ENCODE measurements around the gene SORCS2. TPM values are rescaled to one million over a fixed set of nuclear protein-coding genes. Genes with fewer than 3 reads are reported as not detected.

Gene SORCS2
- polyA plus RNA-seq, 1 donor (not counting 4 experiments of a cell fraction or from before 2014, with no cell fraction given) = 0.09 TPM

DNA sequence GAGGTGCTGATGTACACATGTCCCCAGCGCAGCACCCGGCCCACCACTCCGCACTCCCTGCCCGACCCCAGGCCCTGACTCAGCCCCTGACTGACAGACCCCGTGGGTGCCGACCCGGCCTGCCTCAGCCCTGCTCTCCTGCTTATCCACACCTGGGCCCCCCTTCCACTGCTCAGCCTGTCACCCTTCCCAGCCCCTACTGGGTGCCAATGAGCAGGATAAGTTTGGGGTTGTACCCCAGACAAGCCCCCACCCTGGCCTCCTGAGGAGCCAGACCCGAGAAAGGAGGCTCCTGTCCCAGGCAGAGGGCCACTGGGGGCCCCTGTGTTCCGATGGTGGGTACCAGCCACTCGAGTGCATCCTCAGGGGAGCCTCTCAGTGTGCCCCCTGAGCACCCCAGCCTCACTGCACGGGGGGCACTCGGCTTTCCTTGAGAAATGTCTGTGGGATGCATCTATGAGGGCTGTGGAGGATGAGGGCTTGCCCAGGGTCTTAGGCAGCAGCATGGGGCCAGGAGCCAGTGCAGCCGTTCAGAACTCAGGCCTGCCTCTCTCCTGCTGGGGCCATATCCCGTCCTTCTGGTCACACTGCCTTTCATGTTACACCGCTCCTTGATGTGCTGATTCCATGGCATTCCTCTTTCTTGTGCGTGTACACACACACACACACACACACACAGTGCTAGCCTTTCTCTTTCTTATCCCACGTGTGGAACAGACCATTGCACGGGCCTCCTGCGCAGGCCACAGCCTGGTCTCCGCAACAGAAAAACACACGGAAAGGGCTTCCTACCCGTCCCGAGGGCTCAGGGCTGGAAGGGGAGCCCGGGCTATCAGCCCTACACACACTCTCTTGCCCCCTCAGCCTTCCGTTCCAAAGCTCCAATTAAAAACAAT lies 462.5 kb downstream of the SORCS2 start:
- Histone ChIP-seq H3K79me2 (ENCODE audit: control insufficient read depth, insufficient read depth, low read length) (no peaks in the 10 kb centered on the region), H4K20me1 (ENCODE audit: control insufficient read depth, extremely low read depth, insufficient read depth, low read length) (no peaks in the 10 kb centered on the region), H3K27me3 (ENCODE audit: control insufficient read depth, extremely low read depth, insufficient read depth, low read length) (no peaks in the 10 kb centered on the region), H3K4me1 (ENCODE audit: control insufficient read depth, extremely low read depth, insufficient read depth, low read length) (peaks cover 25% of the 10 kb centered on the region), H3K4me2 (ENCODE audit: control insufficient read depth, extremely low read depth, insufficient read depth, low read depth, low read length) (no peak overlapping the region), H3K36me3 (ENCODE audit: control insufficient read depth in 2 of 2, extremely low read depth in 1 of 2, insufficient read depth in 2 of 2, low read length in 2 of 2) (no peaks in the 10 kb centered on the region), H3K9ac (ENCODE audit: control insufficient read depth, extremely low read depth, insufficient read depth, low read length) (no peak overlapping the region), H3K9me3 (ENCODE audit: control insufficient read depth, low read depth, low read length) (no peaks in the 10 kb centered on the region), H2AFZ (ENCODE audit: control insufficient read depth, low read length) (no peak overlapping the region), H3K27ac (ENCODE audit: control insufficient read depth, insufficient read depth, low read length) (no peak overlapping the region), H3K4me3 (ENCODE audit: control insufficient read depth in 2 of 3, extremely low read depth in 1 of 3, insufficient read depth in 2 of 3, low read depth in 1 of 3, low read length in 3 of 3) (no peak overlapping the region), H3K9me1 (ENCODE audit: control insufficient read depth, extremely low read depth, insufficient read depth, low read length) (no peaks in the 10 kb centered on the region)
- TF ChIP-seq CTCF (optimal IDR thresholded peaks at IDR 0.05 in 1 of 3, IDR thresholded peaks at IDR 0.05 in 1 of 3, conservative IDR thresholded peaks at IDR 0.05 in 1 of 3; ENCODE audit: extremely low read depth in 1 of 3, insufficient read depth in 2 of 3, low read length in 3 of 3) (no peak), EZH2 (IDR thresholded peaks at IDR 0.05; ENCODE audit: low read length) (no peak)
- no peak for DNase-seq (ENCODE audit: low read depth, low spot score)
- FAIRE-seq = no peak
- dilution Hi-C loops (cut with MboI; ENCODE audit: extremely low pct_ligation_motif_present, low sequenced_read_pairs) = no loop called here

DNA sequence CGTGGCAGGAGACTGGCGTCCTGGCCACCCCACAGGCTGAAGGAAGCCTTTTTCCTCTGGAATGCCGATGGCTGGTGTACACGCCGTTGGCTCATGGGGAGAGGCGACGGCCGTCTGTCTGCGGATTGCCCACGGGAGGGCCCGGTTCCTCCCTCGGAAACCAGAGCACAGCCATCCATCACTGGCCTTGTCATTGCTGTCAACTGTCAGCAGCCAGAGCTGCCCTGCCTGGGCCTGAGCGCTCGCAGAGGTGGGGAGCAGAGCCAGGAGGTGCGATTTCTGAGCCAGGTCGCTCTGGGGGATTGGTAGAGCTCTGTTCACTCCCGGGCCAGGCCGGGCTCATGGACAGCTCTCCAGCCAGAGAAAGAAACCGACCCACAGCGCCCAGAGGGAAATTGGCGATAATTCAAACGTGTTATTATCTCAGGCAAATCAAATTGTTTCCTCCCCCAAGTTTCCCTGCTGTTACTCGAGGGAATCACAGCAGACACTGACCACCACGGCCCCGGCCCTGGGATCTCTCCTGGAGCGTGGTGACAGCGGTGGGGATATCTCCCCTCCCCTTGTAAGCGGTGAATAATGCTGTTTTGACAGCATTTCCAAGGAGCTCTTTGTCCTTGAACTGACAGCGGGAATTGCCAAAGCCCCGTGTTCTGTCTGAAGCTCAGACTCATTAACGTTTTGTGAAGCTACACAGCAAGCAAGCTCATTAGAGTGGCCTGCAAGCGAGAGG lies 463.3 kb downstream of the SORCS2 start:
- H3K36me3 ChIP-seq (ENCODE audit: control insufficient read depth in 2 of 2, extremely low read depth in 1 of 2, insufficient read depth in 2 of 2, low read length in 2 of 2) = no peaks in the 10 kb centered on the region
- no peaks in the 10 kb centered on the region for H3K79me2 ChIP-seq (ENCODE audit: control insufficient read depth, insufficient read depth, low read length)
- H3K9ac ChIP-seq (ENCODE audit: control insufficient read depth, extremely low read depth, insufficient read depth, low read length) = no peak overlapping the region
- TF ChIP-seq EZH2 (IDR thresholded peaks at IDR 0.05; ENCODE audit: low read length) = no peak
- TF ChIP-seq CTCF (optimal IDR thresholded peaks at IDR 0.05 in 1 of 3, IDR thresholded peaks at IDR 0.05 in 1 of 3, conservative IDR thresholded peaks at IDR 0.05 in 1 of 3; ENCODE audit: extremely low read depth in 1 of 3, insufficient read depth in 2 of 3, low read length in 3 of 3) = no peak
- dilution Hi-C loops (cut with MboI; ENCODE audit: extremely low pct_ligation_motif_present, low sequenced_read_pairs) = no loop called here
- H3K4me2 ChIP-seq (ENCODE audit: control insufficient read depth, extremely low read depth, insufficient read depth, low read depth, low read length) = no peak overlapping the region
- no peak for FAIRE-seq
- peak overlapping the region; percentile 33 for H2AFZ ChIP-seq (ENCODE audit: control insufficient read depth, low read length)
- no peaks in the 10 kb centered on the region for H3K9me3 ChIP-seq (ENCODE audit: control insufficient read depth, low read depth, low read length)
- no peak overlapping the region for H3K4me3 ChIP-seq (ENCODE audit: control insufficient read depth in 2 of 3, extremely low read depth in 1 of 3, insufficient read depth in 2 of 3, low read depth in 1 of 3, low read length in 3 of 3)
- peaks cover 18% of the 10 kb centered on the region for H3K4me1 ChIP-seq (ENCODE audit: control insufficient read depth, extremely low read depth, insufficient read depth, low read length)
- no peak overlapping the region for H3K27ac ChIP-seq (ENCODE audit: control insufficient read depth, insufficient read depth, low read length)
- H4K20me1 ChIP-seq (ENCODE audit: control insufficient read depth, extremely low read depth, insufficient read depth, low read length) = no peaks in the 10 kb centered on the region
- no peak for DNase-seq (ENCODE audit: low read depth, low spot score)
- H3K27me3 ChIP-seq (ENCODE audit: control insufficient read depth, extremely low read depth, insufficient read depth, low read length) = no peaks in the 10 kb centered on the region
- no peaks in the 10 kb centered on the region for H3K9me1 ChIP-seq (ENCODE audit: control insufficient read depth, extremely low read depth, insufficient read depth, low read length)

Measured in keratinocyte (primary cell).